ENCODE results near the gene CCSER1. TPM values are rescaled to one million over a fixed set of nuclear protein-coding genes. Genes with fewer than 3 reads are reported as not detected.

The CCSER1 gene
- total RNA-seq, 4 donors from 2014 or later = 13.3 to 54.6 (median 34.0) TPM

DNA sequence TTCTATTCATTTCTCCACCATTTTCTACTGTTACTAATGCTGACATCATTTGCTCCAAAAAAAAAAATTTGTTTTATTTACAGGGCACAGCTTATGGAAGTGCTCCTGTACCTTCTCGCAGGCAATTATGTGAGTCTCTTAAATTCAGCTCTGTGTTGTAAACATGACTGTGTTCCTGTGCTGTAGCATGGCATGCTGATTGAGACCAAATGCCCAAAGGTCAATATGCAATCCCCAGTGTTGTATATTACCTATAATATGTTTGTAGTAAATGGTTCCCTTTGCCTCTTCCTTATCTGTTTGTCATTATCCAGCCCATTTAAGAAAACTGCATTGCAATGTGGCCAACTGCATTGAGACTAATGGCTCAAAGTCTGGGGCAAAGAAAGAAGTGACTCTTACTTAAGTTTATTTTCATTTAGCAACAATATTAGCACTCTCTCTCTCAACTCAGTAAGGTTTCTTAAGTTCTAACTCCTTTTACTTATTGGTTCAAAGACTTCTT, 1156.6 kb downstream of the CCSER1 start:
- no peaks in the 10 kb centered on the region for H3K27me3 ChIP-seq
- WGBS, 2 donors (ENCODE audit: low coverage in 1 of 2) = 49 to 60% methylated on average over 1 of the region's 1 CpG
- TF ChIP-seq POLR2A (IDR thresholded peaks at IDR 0.05) = no peak
- no peak for TF ChIP-seq EP300 (IDR thresholded peaks at IDR 0.05; ENCODE audit: low read depth)
- TF ChIP-seq, protein P1, sequence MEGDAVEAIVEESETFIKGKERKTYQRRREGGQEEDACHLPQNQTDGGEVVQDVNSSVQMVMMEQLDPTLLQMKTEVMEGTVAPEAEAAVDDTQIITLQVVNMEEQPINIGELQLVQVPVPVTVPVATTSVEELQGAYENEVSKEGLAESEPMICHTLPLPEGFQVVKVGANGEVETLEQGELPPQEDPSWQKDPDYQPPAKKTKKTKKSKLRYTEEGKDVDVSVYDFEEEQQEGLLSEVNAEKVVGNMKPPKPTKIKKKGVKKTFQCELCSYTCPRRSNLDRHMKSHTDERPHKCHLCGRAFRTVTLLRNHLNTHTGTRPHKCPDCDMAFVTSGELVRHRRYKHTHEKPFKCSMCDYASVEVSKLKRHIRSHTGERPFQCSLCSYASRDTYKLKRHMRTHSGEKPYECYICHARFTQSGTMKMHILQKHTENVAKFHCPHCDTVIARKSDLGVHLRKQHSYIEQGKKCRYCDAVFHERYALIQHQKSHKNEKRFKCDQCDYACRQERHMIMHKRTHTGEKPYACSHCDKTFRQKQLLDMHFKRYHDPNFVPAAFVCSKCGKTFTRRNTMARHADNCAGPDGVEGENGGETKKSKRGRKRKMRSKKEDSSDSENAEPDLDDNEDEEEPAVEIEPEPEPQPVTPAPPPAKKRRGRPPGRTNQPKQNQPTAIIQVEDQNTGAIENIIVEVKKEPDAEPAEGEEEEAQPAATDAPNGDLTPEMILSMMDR (IDR thresholded peaks at IDR 0.05) = no peak
- TF ChIP-seq POLR2AphosphoS5 (IDR thresholded peaks at IDR 0.05) = no peak
- H3K4me3 ChIP-seq = no peak overlapping the region
- no peak for DNase-seq
- intact Hi-C loops (cut with DNase I; ENCODE audit: low total_unique reads) = no loop called here
- no peaks in the 10 kb centered on the region for H3K36me3 ChIP-seq
- H3K9me3 ChIP-seq = no peaks in the 10 kb centered on the region
- H3K4me1 ChIP-seq = peaks cover 0 to 13% (median 2%) of the 10 kb centered on the region in 4 donors
- in situ Hi-C loops (cut with MboI; ENCODE audit: low pct_ligation_motif_present in 1 of 4, low pct_unique_long_range_greater_than_20kb in 1 of 4, low sequenced_read_pairs in 3 of 4) = no loop called here
- no peak overlapping the region for H3K27ac ChIP-seq

DNA sequence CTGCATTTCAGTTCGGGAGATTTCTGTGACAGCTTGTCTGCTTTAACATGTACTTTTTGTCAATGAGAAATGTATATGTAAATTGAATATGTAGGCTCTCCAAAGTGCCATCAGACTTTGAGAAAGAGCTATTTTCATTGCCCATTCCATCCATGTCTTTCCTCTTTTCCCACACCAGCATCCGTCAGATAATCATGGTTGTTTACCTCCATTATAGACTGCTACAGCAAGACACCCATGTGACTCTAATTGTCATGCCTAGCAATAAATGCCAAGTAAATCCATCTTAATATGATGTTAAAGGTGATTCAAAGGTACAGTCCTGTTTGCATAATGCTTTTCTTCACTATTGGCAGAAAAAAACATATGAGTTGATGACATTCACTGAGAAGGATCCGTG, 1157.3 kb downstream of the CCSER1 start:
- Histone ChIP-seq H3K27me3 (no peaks in the 10 kb centered on the region), H3K36me3 (no peaks in the 10 kb centered on the region), H3K4me3 (no peak overlapping the region), H3K27ac (no peak overlapping the region), H3K4me1 (peaks cover 0 to 13% (median 2%) of the 10 kb centered on the region in 4 donors), H3K9me3 (no peaks in the 10 kb centered on the region)
- intact Hi-C loops (cut with DNase I; ENCODE audit: low total_unique reads) = no loop called here
- no peak for TF ChIP-seq EP300 (IDR thresholded peaks at IDR 0.05; ENCODE audit: low read depth)
- TF ChIP-seq, protein P1 (IDR thresholded peaks at IDR 0.05) = no peak
- no peak for TF ChIP-seq POLR2A (IDR thresholded peaks at IDR 0.05)
- no peak for TF ChIP-seq POLR2AphosphoS5 (IDR thresholded peaks at IDR 0.05)
- WGBS, 2 donors (ENCODE audit: low coverage in 1 of 2) = 77 to 83% methylated on average over 2 to 3 of the region's 3 CpGs
- no peak for DNase-seq
- in situ Hi-C loops (cut with MboI; ENCODE audit: low pct_ligation_motif_present in 1 of 4, low pct_unique_long_range_greater_than_20kb in 1 of 4, low sequenced_read_pairs in 3 of 4) = no loop called here

DNA sequence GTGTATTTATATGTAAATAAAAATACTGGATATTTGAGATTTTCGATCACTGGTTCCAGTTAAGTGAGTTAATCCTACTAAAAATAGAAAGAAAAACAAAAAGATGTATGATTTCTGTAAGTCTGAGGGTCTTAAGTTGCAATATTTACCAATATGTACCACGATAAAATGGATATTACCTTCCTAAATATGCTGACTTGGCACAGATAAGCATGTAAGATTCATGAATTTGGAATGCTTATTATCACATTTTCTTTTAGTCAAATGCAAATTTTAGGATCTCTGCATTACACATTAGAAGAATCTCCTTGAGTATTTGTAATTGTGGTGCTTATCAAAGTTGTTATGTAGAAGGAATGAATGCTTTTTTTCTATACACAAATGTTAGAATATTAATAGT, 1158.3 kb downstream of the CCSER1 start:
- in situ Hi-C loops (cut with MboI; ENCODE audit: low pct_ligation_motif_present in 1 of 4, low pct_unique_long_range_greater_than_20kb in 1 of 4, low sequenced_read_pairs in 3 of 4) = no loop called here
- TF ChIP-seq POLR2A (IDR thresholded peaks at IDR 0.05) (no peak), EP300 (IDR thresholded peaks at IDR 0.05; ENCODE audit: low read depth) (no peak), POLR2AphosphoS5 (IDR thresholded peaks at IDR 0.05) (no peak)
- TF ChIP-seq, protein P1 (IDR thresholded peaks at IDR 0.05) = no peak

DNA sequence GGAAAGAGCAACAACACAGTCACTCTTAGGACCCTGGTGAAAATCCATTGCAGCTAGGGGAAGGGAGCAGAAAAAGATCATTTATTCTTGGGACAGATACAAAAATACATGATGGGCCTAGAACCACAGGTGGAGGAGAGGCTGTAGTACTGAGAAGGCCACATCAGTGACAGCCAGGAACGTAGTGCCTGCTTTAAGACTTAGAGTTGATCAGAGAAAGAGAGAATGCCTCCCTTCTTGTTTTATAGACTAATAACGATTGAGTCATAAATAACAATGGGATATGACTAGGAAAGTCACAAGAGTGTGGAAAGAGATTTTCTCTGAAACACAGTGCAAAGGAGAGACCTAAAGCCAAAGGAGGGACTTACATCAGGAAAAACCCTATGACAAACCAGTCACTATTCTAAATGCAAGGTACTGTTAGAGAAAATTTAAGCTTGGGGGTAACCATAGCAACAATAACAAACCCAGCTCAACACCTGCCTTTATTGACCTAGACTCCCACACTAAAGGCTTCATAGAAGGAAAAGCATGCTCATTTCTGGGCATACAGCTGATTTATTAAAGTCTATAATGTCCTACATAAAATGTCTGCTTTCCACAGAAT, 1161.6 kb downstream of the CCSER1 start:
- H3K4me1 ChIP-seq = peaks cover 0 to 9% (median 0%) of the 10 kb centered on the region in 4 donors
- DNase-seq = no peak
- no peaks in the 10 kb centered on the region for H3K36me3 ChIP-seq
- TF ChIP-seq POLR2A (IDR thresholded peaks at IDR 0.05) = no peak
- TF ChIP-seq, protein P1 (IDR thresholded peaks at IDR 0.05) = no peak
- TF ChIP-seq POLR2AphosphoS5 (IDR thresholded peaks at IDR 0.05) = no peak
- no peak for TF ChIP-seq EP300 (IDR thresholded peaks at IDR 0.05; ENCODE audit: low read depth)
- no peaks in the 10 kb centered on the region for H3K9me3 ChIP-seq
- H3K4me3 ChIP-seq = no peak overlapping the region
- in situ Hi-C loops (cut with MboI; ENCODE audit: low pct_ligation_motif_present in 1 of 4, low pct_unique_long_range_greater_than_20kb in 1 of 4, low sequenced_read_pairs in 3 of 4) = no loop called here
- no peak overlapping the region for H3K27ac ChIP-seq
- no peaks in the 10 kb centered on the region for H3K27me3 ChIP-seq
- intact Hi-C loops (cut with DNase I; ENCODE audit: low total_unique reads) = no loop called here
- 39 to 42% methylated on average over 2 of the region's 2 CpGs for WGBS, 2 donors (ENCODE audit: low coverage in 1 of 2)

More for the DNA sequence above, 1158.3 kb downstream of the CCSER1 start:
- H3K36me3 ChIP-seq = no peaks in the 10 kb centered on the region
- intact Hi-C loops (cut with DNase I; ENCODE audit: low total_unique reads) = no loop called here
- 85 to 96% methylated on average over 2 of the region's 2 CpGs for WGBS, 2 donors (ENCODE audit: low coverage in 1 of 2)
- DNase-seq = no peak
- H3K9me3 ChIP-seq = no peaks in the 10 kb centered on the region
- no peak overlapping the region for H3K27ac ChIP-seq
- peaks cover 0 to 9% (median 0%) of the 10 kb centered on the region in 4 donors for H3K4me1 ChIP-seq
- no peak overlapping the region for H3K4me3 ChIP-seq
- no peaks in the 10 kb centered on the region for H3K27me3 ChIP-seq
